AG08395 (cell line): ENCODE results near the gene NGDN.

Experiments
- DNase-seq: peaks from one replicate; pipeline ENCODE4 v3.0.0; 2012; ENCODE audit warnings: mixed read lengths, low spot score

Gene NGDN

DNA sequence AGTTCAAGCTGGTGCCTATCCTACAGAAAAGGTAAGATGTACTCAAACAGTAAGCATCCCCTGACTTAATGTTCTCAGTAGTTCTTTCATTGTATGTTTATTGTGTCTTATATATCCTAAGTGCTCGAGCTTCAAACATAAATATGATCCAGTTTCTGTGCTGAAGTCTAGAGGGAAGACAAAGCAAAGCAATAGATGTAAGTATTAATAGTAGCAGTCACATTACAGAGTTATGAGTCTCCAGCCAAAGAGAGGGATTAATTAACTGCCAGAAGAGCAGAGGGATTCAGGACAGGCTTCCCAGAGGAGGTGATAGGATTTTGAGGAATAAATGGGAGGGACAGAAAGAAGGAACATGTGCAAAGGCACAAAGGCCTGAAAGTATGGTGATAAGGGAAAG, 1.4 kb downstream of the NGDN start:
- no peak for DNase-seq

DNA sequence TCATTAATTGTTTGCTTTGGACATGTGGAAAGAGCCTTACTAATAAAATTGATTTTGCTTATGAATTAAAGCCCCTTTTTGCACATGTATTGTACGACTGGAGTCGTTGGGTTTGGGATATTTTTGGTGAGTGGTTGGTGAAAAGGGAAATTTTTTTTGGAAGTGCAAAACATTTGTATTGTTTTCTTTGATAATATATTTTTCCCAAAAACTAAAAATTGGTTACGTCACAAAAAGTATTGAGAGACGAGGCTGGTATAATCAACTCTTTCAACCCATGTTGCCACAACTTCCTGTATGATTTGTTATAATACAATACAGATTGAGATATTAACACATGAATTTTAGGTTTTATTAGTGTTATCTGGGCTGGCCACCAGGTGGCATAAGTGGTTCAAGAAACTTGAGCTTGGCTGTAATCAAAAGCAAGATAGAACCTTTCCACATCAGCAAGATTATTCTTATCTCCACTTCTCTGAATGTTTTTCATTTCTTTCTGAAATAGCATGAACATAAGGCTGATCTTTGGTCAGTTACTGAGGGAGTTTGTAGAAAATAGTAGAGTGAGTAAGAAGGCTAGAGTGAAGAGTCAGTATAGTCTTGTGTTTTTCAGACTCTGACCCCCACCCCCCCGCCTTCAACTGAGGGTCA, 8.7 kb downstream of the NGDN start:
- peak; percentile 67 for DNase-seq

GRCh38 chr14:23481362-23481970, 12.0 kb downstream of the NGDN start:
- DNase-seq = peak; percentile 27

- no peak for DNase-seq
Observed at GRCh38 chr14:23481979-23482822, 12.7 kb downstream of the NGDN start.

- DNase-seq = no peak
Observed at GRCh38 chr14:23482823-23483148, 13.3 kb downstream of the NGDN start.

DNA sequence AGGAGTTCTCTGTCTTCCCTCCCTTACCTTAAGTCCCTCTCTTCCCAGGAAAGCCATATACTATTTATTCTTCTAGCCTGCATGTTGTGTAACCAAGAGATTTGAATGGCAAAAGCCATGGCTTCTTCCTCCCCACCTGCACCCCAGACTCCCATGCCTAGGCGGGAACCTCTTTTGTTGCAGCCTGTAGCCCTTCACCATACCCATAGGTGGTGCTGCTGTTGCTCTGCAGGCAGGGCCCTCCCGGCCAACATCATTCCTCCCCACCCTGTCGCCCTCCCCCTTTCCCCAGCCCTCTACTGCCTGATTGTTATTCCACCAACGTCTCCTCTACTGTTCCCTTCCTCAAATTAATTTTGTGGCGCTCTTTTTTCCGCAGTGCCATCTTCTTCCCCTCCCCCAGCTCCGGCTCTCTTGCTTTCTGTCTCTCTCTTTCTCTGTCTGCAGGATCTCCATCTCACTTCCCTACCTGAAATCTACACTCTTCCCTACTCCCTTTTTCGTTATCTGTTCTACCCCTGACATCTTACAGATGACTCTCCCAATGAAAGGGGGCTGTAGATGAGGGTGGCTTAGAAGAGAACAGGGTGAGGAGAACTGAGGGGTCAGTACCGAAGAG, 13.8 kb downstream of the NGDN start:
- peak; percentile 36 for DNase-seq

GRCh38 chr14:23485326-23485725, 15.8 kb downstream of the NGDN start:
- no peak for DNase-seq

GRCh38 chr14:23486036-23486435, 16.5 kb downstream of the NGDN start:
- DNase-seq = no peak

GRCh38 chr14:23487216-23487615, 17.7 kb downstream of the NGDN start:
- no peak for DNase-seq

- peak; percentile 44 for DNase-seq
Observed at GRCh38 chr14:23492618-23493272, 23.2 kb downstream of the NGDN start.

- DNase-seq = no peak
Observed at GRCh38 chr14:23494223-23494622, 24.7 kb downstream of the NGDN start.

- DNase-seq = no peak
Observed at GRCh38 chr14:23512156-23512555, 42.7 kb downstream of the NGDN start.

DNA sequence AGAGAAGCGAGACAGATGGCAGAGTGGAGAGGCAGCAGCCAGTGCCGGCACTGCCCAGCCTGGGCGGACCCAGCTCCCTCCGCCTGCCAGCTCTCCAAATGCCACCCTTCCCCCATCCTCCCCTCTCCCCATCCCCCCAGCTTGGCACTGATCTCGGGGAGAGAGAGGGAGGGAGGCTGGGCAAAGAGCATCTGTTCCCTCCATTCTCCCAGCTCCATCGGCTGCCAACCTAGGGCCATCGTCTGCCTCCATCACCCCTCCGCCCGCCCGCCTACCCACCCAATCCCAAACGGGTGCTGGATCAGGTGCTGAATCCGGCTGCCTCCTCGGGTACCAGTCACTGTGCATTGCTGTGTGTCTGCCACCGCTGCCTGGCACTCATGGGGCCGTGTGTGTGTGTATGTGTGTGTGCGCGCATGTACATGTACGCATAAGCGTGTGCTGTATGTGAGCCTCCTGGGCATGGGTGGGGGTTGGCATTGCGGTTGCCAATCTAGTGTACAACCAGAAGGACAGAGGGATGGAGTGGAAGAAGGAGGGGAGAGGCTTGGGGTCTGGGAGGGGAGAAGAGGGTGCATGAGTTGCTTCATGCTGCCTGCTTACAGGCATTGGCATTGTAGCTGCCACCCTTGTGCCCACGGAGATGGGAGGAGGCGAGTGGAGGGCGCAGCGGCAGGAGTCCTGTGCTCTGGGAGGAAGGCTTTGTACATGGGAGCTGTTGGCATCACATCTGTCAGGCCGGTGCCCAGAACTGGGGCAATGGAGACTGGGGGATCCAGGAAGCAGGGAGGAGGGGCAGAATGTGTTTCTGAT, 43.7 kb downstream of the NGDN start:
- no peak for DNase-seq

DNA sequence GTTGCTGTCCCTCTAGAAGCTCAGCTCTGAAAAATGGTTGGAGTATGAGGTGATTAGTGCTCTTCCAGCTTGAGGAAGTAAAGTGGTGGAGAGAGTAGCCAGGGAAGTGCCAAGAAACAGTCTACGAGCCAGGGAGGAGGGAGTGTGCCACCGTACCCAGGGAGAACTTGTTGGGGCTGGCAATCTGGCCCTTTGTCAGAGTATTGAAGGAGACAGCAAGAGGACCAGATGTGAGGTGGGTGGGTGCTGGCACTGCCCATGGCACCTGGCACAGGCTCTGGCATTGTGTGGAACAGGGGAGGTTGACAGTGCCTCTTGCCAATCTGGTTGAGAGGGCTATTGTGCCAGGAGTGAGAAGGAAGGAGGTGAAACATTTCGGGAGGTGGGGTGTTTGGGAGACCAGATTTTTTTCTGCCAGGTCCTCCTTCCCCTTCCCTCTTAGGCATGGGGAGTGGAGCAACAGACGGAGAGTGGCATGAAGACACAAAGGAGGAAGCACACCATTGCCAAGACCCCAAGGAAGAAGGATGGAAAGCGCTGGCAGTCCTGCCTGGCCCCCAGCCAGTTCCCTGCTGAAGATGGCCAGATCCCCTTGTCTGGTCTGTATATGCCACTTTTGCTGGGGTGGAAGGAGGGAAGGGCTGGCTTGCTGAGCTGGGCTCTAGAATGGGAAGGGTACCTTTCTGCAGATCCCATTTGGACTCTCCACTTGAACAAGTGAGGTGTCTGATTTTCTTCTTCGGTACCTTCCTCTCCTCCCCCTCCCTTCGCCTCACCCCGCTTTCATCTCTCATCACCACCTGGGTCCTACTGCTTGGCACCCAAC, 44.5 kb downstream of the NGDN start:
- no peak for DNase-seq

GRCh38 chr14:23514644-23514957, 45.1 kb downstream of the NGDN start:
- no peak for DNase-seq

GRCh38 chr14:23517650-23518326, 48.3 kb downstream of the NGDN start:
- DNase-seq = no peak

DNA sequence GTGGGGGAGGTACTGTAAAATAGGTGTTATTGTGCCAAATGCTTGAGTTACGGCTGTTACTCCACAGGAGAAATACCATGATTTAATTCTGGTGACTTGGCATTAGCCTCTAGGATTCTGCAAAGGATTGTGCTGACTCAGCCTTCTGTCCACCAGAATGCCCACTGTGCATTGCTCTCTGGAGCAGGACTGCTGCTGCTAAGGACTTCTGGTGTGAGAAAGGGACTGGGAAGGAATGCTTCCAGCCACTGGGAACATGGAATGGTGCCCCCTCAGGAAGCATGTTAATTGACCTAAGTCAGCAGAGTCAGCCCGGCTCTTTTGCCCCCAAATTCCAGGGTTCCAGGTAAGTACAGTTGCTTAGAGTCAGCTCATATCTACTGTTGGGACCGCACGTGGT, 49.2 kb downstream of the NGDN start:
- DNase-seq = no peak

DNA sequence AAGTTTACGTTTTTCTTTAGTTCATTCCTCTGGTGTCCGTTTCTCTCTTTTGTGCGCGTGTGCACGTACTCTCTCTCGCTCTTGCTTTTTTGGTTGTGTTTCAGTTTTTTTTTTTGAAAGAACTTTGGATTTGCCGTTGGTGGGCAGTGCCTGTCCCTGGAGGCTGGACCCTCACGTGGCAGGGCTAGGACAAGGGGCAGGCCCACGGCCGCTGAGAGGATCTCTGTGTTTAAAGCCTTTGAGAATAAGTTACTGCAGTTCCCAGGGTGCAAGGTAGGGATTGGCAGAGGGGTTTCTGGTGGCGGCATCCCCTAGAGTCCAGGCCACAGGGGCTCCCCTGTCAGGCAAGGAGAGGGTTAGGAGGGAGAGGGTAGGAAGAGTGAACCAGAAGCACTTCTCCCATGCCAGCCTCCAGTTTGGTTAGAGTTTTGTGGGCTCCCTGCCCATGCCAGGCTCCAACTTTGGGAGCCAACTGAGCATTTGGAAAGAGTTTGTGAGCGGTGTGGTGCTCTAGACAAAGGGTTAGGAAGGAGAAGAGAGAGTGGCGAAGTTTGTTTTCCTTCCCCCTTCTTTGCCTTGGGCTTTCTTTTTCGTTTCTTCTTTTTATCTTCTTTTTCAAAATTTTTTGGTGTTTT, 51.5 kb downstream of the NGDN start:
- DNase-seq = no peak

DNA sequence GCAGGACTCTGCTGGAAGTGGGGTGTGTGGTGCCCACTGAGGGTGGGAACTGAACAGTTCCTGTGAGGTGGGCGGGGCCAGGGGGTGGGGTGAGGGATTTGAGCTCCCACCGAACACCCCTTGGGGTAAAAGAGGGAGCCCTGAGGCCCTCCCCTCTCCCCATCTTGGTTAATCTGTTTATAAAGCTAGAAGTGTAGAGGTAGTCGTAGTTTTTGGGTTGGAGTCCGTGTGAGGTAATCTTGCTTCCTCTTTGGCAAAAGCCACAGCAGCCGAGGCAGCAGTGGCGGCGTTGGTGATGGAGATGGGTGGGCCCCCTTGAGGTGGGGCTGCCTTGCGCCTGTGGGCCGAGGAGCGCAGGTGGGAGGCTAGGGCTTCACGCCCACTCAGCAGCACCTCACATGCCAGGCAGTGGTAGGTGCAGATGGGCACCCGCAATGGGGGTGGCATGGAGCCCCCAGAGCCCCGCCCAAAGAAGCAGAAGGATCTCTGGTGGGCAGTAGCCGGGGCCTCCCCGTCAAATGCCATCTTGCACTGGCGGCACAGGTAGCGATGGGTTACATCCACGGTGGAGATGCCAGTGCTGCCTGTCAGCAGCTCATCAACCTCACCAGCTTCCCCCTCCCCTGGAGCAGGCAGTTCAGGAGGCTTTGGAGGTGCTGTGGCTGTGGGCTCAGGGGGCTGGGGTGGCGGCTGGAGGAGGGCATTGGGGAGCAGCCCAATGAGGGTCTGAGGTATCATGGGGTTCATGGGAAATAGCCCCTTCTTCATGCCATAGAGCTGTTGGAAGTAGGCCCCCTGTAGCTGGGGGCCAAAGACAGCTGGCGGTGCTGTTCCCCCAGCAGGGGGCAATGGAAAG, 52.5 kb downstream of the NGDN start:
- DNase-seq = no peak
